ENCODE data around the gene MTMR3.
"Not testable (repeated sequence)": the region's sequence is repeated elsewhere in the genome, so short reads cannot be mapped to it uniquely, and the experiment has no call there.

- not testable (repeated sequence) for TF ChIP-seq EZH2 (IDR thresholded peaks at IDR 0.05; ENCODE audit: insufficient read depth, low read length); CTCF (IDR thresholded peaks at IDR 0.05; ENCODE audit: insufficient read depth, low read depth, low read length)
These were observed 23.9 kb upstream of the MTMR3 start for GRCh38 chr22:29859030-29859429.
